ENCODE data around the gene KDM4B.

KDM4B gene

GRCh38 chr19:4984106-4984380, 15.1 kb downstream of the KDM4B start:
- FAIRE-seq: no peak

GRCh38 chr19:4984438-4984990, 15.6 kb downstream of the KDM4B start:
- DNase-seq (ENCODE audit: low spot score): no peak
- no peak for FAIRE-seq

More at GRCh38 chr19:4984106-4984380, 15.1 kb downstream of the KDM4B start:
- no peak for DNase-seq (ENCODE audit: low spot score)

GRCh38 chr19:4985551-4985991, 16.7 kb downstream of the KDM4B start:
- DNase-seq (ENCODE audit: low spot score) (no peak), FAIRE-seq (no peak)

- DNase-seq (ENCODE audit: low spot score) (no peak), FAIRE-seq (no peak)
Measured at GRCh38 chr19:4986056-4986455, 17.1 kb downstream of the KDM4B start.

- FAIRE-seq (no peak), DNase-seq (ENCODE audit: low spot score) (no peak)
Measured at GRCh38 chr19:4986471-4986891, 17.6 kb downstream of the KDM4B start.

GRCh38 chr19:4987256-4987655, 18.3 kb downstream of the KDM4B start:
- no peak for FAIRE-seq
- DNase-seq (ENCODE audit: low spot score): no peak

GRCh38 chr19:4987692-4988370, 18.9 kb downstream of the KDM4B start:
- FAIRE-seq: no peak
- no peak for DNase-seq (ENCODE audit: low spot score)

- DNase-seq (ENCODE audit: low spot score): peak; percentile 78
- peak; percentile 64 for FAIRE-seq
Measured at GRCh38 chr19:4988770-4989251, 19.9 kb downstream of the KDM4B start.

- DNase-seq (ENCODE audit: low spot score) (no peak), FAIRE-seq (no peak)
Measured at GRCh38 chr19:4990306-4990705, 21.4 kb downstream of the KDM4B start.

- DNase-seq (ENCODE audit: low spot score): no peak
- FAIRE-seq: no peak
Measured at GRCh38 chr19:4991538-4991937, 22.6 kb downstream of the KDM4B start.

- no peak for FAIRE-seq
- no peak for DNase-seq (ENCODE audit: low spot score)
Measured at GRCh38 chr19:4991996-4992698, 23.2 kb downstream of the KDM4B start.

- DNase-seq (ENCODE audit: low spot score) (no peak), FAIRE-seq (no peak)
Measured at GRCh38 chr19:4993683-4994082, 24.8 kb downstream of the KDM4B start.

GRCh38 chr19:4996701-4997100, 27.8 kb downstream of the KDM4B start:
- DNase-seq (ENCODE audit: low spot score): no peak

GRCh38 chr19:4997297-4997696, 28.4 kb downstream of the KDM4B start:
- FAIRE-seq (no peak), DNase-seq (ENCODE audit: low spot score) (no peak)

More at GRCh38 chr19:4996701-4997100, 27.8 kb downstream of the KDM4B start:
- FAIRE-seq: no peak

GRCh38 chr19:5000120-5000611, 31.3 kb downstream of the KDM4B start:
- no peak for DNase-seq (ENCODE audit: low spot score)
- FAIRE-seq: no peak

- no peak for DNase-seq (ENCODE audit: low spot score)
- FAIRE-seq: no peak
Measured at GRCh38 chr19:5001615-5002014, 32.7 kb downstream of the KDM4B start.

GRCh38 chr19:5002143-5002542, 33.2 kb downstream of the KDM4B start:
- peak; percentile 37 for DNase-seq (ENCODE audit: low spot score)
- FAIRE-seq: peak; percentile 46

- FAIRE-seq (no peak), DNase-seq (ENCODE audit: low spot score) (no peak)
Measured at GRCh38 chr19:5003781-5004180, 34.9 kb downstream of the KDM4B start.

GRCh38 chr19:5005096-5005495, 36.2 kb downstream of the KDM4B start:
- DNase-seq (ENCODE audit: low spot score): no peak
- no peak for FAIRE-seq

GRCh38 chr19:5006201-5006600, 37.3 kb downstream of the KDM4B start:
- peak; percentile 40 for DNase-seq (ENCODE audit: low spot score)
- FAIRE-seq: no peak

GRCh38 chr19:5006821-5007220, 37.9 kb downstream of the KDM4B start:
- DNase-seq (ENCODE audit: low spot score) (no peak), FAIRE-seq (no peak)

GRCh38 chr19:5011476-5012238, 42.7 kb downstream of the KDM4B start:
- DNase-seq (ENCODE audit: low spot score) (no peak), FAIRE-seq (no peak)
